Femur (tissue), 1 donor: ENCODE data around the gene NSG2.
"Not testable (repeated sequence)": the region's sequence is repeated elsewhere in the genome, so short reads cannot be mapped to it uniquely, and the experiment has no call there.

ENCODE experiments used
- DNase-seq: peaks from one replicate; pipeline ENCODE4 v3.0.0-alpha.2; 2017

The NSG2 gene

DNA sequence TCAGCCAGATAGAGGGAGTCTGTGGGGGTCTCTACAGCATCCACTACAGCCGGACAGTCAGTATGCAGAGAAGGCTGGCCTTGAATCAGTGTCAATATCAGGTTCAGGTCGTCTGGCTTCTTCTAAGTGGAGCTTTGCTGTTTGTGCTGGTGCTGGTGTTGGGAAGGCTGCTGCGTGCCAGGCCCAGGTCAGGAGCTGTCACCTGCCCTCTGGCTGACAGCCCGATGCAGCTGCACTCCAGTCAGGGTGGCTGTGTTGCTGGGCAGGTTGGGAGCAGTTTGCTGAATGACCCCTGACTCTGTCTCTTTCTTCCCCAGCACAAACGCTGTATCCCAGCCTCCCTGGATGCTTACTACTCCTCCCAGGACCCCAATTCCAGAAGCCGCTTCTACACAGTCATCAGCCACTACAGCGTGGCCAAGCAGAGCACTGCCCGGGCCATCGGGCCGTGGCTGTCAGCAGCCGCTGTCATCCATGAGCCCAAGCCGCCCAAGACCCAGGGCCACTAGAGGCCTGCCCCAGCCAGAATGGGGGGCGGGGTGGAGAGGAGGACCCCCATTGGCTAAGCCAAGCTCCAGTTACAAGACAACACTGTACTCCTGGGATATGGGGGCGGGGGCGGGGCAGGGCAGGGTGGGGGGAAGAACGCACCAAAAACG, 61.6 kb downstream of the NSG2 start:
- DNase-seq: no peak

DNA sequence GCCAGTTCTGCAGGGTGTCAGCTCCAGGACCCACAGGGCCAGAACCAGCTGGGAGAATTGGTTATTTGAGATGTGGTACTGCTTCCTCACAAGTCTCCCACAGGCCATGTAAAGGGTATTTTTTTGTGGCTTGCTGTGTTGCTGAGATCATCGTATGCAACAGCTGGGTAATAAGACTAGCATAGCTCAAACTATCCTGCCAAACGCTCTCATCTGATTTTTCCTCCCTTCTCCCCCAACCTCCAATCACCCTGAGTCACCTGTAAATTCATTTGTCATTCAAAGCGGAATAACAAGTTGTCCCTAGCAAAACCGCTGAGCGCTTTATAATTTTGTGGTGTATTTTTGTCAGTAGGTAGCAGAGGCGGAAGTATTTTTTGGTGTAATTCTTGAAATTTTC, 63.2 kb downstream of the NSG2 start:
- no peak for DNase-seq

DNA sequence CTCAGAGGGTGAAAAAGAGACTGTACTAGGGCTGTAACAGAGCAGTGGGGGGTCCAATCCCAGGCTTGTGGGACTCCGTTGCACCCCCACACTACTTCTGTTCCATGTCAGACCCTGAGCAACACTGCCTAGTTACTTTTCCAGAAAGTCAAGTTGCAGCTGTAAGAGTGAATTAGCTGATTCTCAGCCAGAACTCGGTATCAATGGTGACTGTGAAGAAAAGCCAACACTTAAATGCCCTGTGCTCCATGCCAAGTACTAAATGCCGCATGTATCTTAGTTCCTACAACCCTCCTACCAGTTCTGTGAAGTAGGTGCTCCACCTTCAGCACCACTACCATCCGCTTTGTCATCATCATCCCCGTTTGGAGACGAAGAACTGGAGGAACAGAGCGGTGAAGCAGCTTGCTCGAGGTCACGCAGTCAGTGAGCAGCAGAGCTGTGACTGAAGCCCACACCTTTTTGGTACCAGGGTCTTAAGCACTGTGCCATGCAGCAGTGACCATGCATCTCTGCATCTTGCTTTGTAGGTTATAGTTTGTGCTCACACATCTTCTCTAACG, 64.3 kb downstream of the NSG2 start:
- no peak for DNase-seq

DNA sequence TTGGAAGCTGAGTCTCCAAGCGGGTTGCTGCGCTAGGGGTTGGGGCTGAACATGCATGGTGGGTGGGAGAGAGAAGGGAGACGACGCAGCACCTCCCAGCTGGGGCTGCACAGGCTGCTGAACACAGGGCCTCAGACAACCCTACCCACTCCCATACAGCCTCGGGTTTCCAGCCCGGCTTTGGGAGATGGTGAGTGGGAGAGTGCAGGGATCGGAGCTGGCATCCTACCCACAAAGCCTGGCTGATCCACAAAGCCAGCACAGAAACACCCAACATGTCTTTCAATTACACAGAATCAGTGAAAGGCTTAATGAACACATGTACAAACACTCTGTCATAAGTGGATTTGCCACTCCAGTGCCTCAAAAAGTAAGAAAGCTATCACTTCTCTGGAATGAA, 64.8 kb downstream of the NSG2 start:
- no peak for DNase-seq

DNA sequence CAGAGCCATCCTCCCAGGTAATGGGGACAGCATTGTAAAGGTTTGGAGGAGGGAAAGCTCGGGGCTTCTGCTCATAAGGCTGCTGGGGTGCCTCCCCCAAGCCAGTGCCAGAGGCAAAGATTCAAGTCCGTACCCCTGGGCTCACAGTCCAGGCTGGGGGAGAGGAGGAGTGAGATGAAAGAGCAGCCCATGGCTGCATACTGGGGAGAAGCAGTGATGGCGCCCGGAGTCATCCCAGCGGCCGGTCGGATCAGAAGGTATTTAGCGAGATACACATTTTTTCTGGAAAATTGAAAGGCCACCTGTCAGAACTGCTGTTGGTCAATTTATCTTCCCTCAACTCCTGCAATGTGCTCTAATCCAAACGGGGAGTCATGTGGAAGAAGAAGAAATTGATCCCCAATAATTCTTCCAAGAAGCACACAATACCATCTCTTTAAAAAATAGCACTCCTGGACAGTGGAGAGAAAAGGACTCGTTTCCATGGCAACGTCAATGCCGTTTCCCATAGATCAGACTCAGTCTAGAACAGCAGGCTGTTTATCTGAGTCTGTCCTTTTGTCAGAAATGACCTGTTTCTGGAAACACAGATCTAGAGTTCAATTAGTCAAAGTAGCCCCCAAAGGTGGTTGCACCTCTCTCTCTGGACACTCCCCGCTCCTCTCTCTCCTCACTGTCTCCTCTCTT, 65.9 kb downstream of the NSG2 start:
- no peak for DNase-seq

DNA sequence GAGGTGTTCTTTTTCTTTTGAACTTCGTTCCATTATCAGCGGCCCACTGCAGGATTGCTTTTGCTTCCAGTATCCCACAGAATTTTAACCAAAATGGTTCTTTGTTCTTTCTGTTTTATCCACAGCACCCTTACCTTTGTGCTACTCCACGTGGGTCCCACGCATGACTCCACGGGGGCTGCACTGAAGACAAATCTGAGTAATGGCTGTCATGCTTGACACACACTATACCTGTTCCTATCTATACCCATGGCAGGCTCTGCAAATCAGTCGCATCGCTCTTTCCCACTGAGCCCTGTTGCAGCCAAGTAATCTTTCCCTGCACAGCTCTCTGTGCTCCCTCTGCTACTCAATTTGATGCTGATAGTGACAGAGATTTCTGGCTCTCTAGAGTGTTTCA, 69.7 kb downstream of the NSG2 start:
- no peak for DNase-seq

DNA sequence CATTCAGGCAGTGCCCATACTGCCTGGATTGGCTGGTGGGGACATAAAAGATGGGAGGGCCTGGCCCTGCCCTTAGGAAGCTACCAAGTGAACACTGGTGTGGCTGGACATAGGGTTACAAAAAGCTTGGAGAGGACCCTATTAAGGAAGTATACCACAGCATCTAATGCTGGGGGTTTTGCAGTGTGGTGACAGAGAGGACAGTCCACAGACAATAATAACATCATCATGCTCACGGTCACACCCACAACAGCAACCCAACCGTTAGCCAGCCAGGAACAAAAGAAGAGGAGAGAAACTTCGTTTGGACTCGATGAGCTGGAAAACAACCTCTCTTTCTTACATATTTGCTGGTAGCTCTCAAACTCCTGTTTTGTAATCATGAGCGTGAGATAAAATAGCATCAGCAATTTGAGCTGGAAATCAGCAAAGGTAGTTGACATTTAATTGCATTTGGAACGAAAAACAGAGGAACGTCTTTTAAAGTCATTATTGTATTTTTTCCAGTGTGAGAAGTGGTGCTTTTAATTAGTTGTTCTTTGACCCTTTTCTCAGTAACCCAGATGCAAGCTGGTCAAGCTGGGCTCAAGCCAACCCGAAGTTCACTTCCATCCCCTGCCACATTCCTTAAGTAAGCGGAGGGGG, 73.4 kb downstream of the NSG2 start:
- no peak for DNase-seq

DNA sequence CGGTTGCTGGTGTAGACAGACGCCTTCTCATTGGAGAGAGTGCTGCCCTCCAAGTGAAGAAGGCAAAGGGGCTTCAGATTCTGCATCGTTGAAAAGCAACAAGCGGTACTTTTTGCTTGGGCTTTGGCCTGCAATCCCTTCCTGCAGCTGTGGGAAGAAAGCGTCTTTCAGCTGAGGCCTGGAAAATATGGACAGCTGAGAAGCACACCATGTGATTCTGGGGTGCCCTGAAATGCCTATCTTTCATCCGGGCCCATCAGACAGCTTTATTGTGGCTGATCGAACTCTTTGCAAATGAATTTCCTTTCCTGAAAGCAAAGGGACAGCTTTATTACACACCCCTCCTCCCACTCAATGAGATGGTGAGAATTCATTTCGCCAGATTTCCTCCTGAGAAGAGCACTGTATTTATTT, 74.0 kb downstream of the NSG2 start:
- no peak for DNase-seq

DNA sequence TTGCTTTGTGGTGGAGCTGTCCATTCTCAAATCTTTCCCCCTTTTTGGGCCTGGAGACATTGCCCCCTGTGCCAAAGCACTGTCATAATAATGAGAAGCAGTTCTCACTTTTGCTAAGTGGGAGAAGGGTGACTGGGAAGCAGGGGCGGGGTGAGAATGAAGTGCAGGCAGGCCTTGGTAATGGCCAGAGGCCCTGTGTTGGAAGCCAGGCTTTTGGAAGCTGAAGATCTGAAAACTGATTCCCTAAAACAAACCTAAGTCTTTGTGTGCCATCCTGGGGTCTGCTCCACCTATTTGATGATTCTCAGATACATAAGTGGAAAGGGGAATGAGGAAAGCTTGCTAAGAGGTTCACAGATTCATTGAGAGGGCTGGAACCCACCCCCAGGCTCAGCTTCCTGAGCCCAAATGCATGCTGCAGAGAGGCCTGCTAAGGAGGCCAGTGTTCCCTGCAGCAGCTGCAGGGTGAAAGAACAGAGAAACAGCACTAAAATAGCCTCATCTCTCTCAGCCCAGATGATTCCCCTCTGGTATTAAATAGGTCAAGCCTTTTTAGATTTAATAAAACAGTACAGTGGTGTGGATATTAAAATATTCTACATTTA, 75.0 kb downstream of the NSG2 start:
- DNase-seq: no peak

DNA sequence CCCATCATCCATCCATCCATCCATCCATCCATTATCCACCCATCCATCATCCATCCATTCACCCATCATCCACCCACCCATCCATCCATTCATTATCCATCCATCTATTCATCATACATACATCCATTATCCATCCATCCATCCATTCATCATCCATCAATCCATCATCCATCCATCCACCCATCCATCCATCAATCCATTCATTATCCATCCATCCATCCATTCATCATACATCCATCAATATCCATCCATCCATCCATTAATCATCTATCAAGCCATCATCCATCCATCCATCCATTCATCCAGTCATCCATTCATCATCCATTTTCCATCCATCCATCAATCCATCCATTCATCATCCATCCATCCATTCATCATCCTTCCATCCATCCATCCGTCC, 89.0 kb downstream of the NSG2 start:
- DNase-seq: no peak

DNA sequence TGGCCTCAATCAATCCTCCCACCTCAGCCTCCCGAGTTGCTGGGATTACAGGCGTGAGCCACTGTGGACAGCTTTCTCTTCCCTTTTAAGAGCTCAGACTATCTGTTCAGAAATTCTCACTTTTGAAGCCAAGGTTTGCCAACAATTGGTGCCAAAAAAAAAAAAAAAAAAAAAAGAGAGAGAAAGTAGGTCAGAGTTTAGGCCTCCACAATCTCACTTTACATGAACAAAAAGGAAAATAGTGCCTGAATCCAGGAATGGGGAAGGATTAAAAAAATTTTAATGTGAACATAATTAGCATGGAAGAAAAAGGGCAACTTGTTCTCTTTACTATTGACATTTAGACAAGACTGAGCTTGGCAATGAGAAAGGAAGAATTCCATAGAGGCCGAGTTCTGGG, 94.1 kb downstream of the NSG2 start:
- no peak for DNase-seq

DNA sequence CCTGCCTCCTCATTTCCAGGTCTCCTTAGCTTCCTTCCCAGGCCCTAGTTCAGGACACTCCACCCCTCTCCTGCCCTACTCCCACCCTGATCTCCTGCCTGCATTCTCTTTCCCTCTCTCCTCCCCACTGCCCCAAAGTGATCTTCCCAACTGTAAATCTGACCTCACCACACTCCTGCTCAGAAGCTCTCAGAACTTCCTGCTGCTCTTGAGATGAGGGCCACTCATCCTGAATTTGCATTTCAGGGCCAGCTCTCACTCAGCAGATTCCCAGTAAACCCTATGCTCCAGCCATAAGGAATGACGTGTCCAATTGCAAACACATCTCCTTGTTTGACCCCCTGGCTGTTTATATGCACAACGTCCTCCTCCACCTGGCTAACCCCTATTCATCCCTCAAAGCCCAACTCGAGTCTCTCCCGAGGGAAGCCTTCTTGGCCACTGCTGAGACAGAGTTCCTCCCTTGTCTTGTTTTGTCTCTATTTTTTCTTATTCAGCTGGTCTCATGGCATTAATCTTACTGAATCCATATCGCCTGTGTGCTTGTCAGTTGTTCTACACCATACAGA, 95.0 kb downstream of the NSG2 start:
- DNase-seq: no peak

DNA sequence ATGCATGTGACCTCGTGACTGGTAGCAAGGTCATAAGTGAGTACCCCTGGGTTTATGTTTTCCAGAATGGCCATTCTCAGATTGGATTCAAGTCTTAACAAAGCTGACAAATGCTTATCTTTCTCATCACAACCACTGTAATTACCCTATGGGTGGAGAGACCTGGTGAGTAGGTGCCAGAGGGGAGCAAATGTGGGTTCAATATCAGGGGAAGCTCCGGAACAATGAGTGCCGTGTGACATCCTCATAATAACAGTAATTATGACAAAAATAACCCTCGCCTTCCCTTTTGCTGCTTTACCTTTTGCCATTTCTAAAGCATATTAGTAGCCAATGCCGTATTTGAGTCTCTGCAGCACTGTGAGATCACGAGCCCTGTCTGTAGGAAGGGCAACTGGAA, 95.9 kb downstream of the NSG2 start:
- DNase-seq: no peak

DNA sequence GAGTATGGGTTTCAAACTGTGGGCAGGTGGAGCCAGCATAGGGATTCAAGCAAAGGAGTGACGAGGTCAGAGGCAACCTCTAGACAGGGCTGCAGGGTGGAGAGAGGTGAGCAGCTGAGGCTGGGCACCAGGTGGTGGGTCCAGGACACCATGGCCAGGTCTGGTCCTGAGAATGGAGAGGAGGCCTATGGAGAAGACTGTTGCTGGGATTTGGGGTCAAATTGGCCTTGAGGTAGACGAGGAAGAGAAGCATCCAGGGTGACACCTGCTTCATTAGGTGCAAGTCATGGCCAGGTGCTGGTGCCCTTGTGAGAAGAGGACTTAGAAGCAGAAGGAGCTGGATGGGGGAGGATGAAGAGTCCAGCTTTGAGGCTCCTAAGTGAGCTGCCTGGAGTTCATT, 99.6 kb downstream of the NSG2 start:
- no peak for DNase-seq

DNA sequence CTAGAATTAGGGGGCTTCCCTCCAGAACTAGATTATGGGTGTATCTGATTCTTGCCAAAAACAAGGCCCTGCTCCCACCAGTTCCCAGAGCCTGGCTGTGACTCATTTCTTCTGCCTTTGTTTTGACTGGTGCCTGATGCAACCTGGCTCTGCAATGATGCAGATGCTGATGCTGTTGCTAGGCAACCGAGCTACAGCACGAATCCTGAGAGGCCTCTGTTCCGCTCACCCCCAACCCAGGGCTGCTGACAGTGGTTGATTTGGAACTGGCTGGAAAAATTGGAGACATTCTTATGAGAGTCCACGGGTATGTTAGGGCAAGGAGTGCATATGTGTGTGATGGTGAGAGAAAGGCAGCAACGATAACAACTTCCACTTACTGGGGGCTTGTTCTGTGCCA, 100.3 kb downstream of the NSG2 start:
- no peak for DNase-seq

DNA sequence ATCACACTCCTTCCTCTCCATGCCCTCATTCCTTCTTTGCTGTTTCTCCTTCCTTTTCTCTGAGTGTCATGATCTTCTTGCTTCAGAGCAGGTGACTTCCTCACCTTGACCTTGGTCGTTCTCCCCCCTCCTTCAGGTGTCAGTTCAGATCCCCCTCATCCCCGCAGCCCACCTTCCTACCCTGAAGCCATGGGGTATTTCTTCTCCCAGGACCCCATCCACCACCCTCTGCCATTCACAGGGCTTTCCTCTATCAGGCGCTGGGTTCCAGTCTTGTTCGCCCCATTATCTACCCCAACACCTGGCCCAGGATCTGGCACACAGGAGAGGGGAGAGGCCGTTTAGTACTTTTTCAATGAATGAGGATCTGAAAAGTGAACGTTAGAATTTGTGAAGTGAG, 101.0 kb downstream of the NSG2 start:
- no peak for DNase-seq

DNA sequence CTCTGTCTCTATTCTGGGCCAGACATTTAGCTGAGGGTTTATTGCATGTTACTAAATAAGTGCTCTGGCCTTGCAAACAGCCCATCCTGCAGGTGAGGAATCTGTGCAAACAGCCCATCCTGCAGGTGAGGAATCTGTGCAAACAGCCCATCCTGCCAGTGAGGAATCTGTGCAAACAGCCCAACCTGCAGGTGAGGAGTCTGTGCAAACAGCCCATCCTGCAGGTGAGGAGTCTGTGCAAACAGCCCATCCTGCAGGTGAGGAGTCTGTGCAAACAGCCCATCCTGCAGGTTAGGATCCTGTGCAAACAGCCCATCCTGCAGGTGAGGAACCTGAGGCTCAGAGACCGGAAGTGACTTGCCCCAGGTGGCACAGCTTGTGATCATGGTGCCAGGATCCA, 101.5 kb downstream of the NSG2 start:
- not testable (repeated sequence) for DNase-seq

DNA sequence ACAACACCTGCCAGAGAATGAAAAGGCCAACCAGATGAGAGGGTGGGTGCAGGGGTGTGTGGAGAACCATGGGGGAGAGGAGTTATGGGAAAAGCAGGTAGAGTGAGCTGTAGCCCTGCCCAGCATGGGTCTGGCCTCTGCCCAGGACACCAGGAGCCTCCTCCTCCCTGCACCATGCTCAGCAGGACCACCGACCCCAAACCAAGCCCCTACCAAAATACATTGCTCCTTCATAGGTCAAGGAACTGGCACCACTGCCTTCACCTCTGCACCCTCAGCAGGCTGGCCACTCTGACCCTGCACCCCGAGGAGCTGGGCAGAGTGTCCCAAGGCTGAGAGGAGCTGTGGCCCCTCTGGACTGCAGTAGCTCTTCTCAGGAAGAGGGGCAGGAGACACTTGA, 102.0 kb downstream of the NSG2 start:
- no peak for DNase-seq

DNA sequence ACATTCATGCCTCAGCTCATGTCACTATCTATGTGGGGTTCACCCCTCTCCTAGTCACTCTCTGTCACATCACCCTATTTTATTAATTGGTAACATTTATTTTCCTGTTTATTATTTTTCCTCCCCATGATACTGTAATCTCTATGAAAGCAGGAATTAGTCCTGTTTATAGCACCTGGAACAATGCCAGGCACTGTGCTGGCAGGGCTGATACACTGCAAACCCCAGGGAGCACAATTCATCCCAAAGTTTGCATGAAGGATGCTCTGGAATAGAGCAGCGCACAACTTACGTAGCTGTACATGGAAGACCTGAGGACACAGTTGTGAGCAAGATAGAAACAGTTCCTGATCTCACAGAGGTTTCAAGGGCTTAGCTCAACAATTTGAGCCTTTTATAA, 103.2 kb downstream of the NSG2 start:
- DNase-seq: no peak

DNA sequence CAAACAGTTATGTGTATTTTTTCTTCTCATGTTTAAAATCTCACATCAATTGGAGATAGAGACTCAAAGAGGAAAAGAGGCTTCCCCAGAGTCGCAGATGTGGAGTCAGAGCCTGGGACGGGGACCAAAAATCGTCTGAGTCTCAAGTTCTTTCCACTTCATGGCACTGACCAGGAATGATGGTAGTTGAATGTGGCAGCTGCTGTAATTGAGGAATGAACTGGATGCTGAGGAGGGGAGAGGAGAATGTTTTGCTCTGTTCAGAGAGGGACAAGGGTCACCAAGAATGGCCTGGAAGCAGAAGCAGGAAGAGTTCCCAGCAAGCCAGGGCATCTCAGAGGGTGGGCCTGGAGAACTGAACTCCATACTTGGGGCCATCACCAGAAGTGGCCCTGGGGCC, 103.9 kb downstream of the NSG2 start:
- no peak for DNase-seq

DNA sequence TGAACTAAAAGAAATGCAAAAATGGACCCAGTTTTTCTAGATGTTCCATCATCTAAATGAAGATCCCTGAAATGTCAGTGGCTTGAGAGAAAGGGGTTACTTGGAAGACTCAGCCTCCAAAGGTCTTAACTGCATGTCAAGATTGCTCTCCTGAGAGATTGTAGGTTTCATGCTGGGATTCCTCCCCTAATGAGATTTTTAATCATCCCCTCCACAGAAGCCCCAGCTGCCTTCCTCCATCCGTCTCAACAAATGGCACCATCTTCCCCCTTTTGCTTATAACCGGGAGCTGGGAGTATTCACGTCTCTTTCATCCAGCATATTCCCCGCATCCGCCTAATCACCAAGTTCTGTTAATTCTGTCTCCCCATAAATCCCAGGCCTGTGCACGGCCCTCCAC, 104.5 kb downstream of the NSG2 start:
- DNase-seq: no peak

DNA sequence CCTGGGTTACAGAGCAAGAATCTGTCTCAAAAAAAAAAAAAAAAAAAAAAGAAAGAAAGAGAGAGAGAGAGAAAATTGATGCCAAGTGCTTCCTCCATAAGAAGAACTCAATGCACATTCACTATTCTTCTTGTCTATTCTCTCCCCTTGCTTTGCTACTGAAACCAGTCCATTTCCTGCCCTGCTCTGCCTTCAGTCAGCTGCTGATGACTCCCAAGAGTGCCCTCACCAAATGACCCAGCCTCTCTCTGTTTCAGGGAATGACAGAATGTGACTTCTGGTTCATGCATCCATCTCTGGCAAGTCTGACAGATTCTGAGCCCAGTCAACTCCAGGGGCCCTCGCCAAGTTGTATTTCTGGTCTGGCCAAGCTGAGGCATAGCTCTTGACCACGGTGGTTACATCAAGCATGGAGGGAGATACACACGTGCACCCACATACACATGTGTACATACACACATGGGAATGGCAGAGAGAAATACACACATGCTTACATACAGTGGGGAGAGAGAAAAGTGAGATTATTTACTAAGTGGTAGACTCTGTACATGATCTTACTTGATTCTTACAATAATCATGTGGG, 106.2 kb downstream of the NSG2 start:
- DNase-seq: no peak

DNA sequence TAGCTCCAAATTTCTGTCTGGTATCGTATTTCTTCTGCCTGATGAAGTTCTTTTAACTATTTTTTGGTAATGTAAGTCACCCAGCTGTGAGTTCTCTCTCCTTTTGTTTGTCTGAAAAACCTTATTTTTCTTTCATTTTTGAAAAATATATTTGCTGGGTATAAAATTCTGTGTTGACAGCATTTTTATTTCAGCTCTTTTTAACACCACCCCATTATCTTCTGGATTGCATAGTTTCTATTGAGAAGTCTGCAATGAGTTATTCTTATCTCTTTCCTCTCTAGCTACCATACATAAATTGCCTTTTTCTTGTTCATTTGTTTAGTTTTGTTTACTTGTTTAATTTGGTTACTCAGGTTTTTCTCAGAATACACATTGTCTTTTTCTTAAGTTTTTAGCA, 109.1 kb downstream of the NSG2 start:
- DNase-seq: no peak
